Tibial nerve (tissue), 4 donors: ENCODE data around the gene CCDC82. TPM values are rescaled to one million over a fixed set of nuclear protein-coding genes. Genes with fewer than 3 reads are reported as not detected.

Source experiments
- DNase-seq, 2 donors: peaks; one replicate each; pipeline ENCODE4 v3.0.0-alpha.2; 2019; ENCODE audit warnings: low spot score in 2 of 2
- H3K27ac ChIP-seq, 4 donors: fragments of 200-600 bp; sonication (generic) in 3 of 4; one replicate each; pipeline ENCODE4 v1.5.1; 2017 to 2019; ENCODE audit warnings: mild to moderate bottlenecking in 1 of 4
- H3K27me3 ChIP-seq, 2 donors: fragments of 200-600 bp; sonication (generic) in 1 of 2; one replicate each; pipeline versions ENCODE4 v1.5.1 to v1.6.0; 2017 to 2019
- H3K36me3 ChIP-seq, 3 donors: fragments of 200-600 bp; sonication (generic); one replicate each; pipeline ENCODE4 v1.5.1; 2018 to 2019
- H3K4me1 ChIP-seq, 4 donors: fragments of 200-600 bp; sonication (generic) in 3 of 4; one replicate each; pipeline ENCODE4 v1.5.1; 2017 to 2019
- H3K4me3 ChIP-seq, 4 donors: fragments of 200-600 bp; sonication (generic) in 3 of 4; one replicate each; pipeline ENCODE4 v1.5.1; 2017 to 2019; ENCODE audit warnings: mild to moderate bottlenecking in 1 of 4, moderate library complexity in 1 of 4
- H3K9me3 ChIP-seq, 4 donors: fragments of 200-600 bp; sonication (generic) in 3 of 4; one replicate each; pipeline ENCODE4 v1.5.1; 2017 to 2019
- CTCF ChIP-seq, 5 experiments: fragments of 200-600 bp in 3 of 5; fragments of 450-650 bp in 2 of 5; sonication (generic) in 3 of 5; IDR thresholded peaks; one replicate each; pipeline ENCODE4 v1.5.1; 2016 to 2019; ENCODE audit warnings: antibody characterized with exemption in 5 of 5, mild to moderate bottlenecking in 3 of 5, moderate library complexity in 2 of 5
- EP300 ChIP-seq, 2 donors: sonication (generic); formaldehyde crosslinking; IDR thresholded peaks; one replicate each; pipeline ENCODE4 v1.6.1; 2017; ENCODE audit warnings: antibody characterized with exemption in 2 of 2, mild to moderate bottlenecking in 1 of 2
- POLR2A ChIP-seq, 2 donors: fragments of 450-650 bp; IDR thresholded peaks; one replicate each; pipeline ENCODE4 v1.6.1; 2017; ENCODE audit warnings: antibody characterized with exemption in 2 of 2, mild to moderate bottlenecking in 2 of 2, moderate library complexity in 2 of 2
- WGBS, 2 donors: methylation state at CpG; one replicate each; pipeline ENCODE4 v1.1.5; 2018; 5-methylcytosine and 5-hydroxymethylcytosine counted together
- total RNA-seq, 4 donors: library from RNA; depleted of rRNA; stranded (reverse); fragments of >200 nt; gene quantifications; one replicate each; pipeline ENCODE4 v1.1.0, GENCODE V29; 2016

Gene CCDC82
- total RNA-seq, 4 donors from 2014 or later: 41.9 to 73.4 (median 49.5) TPM

DNA sequence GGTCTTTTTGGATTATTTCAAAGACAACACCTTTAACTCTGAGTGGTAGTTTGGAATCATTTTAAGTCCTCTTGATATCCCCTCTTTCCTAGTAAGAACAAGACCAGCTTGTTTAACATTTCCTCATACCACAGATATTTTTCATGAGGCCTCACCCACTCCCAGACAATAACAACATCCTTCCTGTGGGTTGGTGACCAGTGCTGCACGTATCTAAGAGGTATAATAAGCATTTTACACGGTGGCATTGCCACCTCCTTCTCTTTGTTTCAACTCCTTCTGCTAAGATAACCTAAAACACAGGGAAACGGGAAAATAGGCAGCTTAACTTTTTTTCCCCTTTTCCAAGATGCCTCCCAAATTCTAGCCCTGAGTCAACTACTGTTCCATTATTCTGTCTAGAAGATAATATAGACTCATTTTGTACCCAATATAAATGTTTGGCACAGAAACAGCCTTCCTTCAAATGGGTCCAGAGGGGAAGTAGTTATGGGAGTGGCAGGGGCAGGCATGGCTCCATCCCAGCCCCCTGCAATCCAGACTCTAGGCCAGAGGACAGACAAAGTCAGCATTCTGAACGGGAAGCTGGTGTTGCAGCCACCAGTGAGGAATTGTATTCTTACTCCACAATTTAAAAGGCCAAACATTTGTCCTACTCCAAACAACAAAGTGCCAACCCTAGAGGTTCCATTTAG, 75.2 kb downstream of the CCDC82 start:
- Histone ChIP-seq H3K27me3 (no peaks in the 10 kb centered on the region), H3K36me3 (no peaks in the 10 kb centered on the region), H3K27ac (peak overlapping the region; percentile 50 to 81 (median 70)), H3K4me1 (peaks cover 0 to 100% (median 45%) of the 10 kb centered on the region in 4 donors), H3K4me3 (no peak overlapping the region), H3K9me3 (no peaks in the 10 kb centered on the region)
- TF ChIP-seq EP300 (IDR thresholded peaks at IDR 0.05): peak in 1 of 2 donors; percentile 55
- TF ChIP-seq POLR2A (IDR thresholded peaks at IDR 0.05): no peak
- no peak for DNase-seq
- WGBS, 2 donors: 10% methylated on average over 4 of the region's 4 CpGs

- no peak for DNase-seq
- H3K4me3 ChIP-seq: no peak overlapping the region
- H3K4me1 ChIP-seq: peaks cover 0 to 100% (median 50%) of the 10 kb centered on the region in 4 donors
- no peaks in the 10 kb centered on the region for H3K36me3 ChIP-seq
- no peak for TF ChIP-seq CTCF (IDR thresholded peaks at IDR 0.05)
- TF ChIP-seq EP300 (IDR thresholded peaks at IDR 0.05): no peak
- no peak for TF ChIP-seq POLR2A (IDR thresholded peaks at IDR 0.05)
- H3K9me3 ChIP-seq: no peaks in the 10 kb centered on the region
- no peaks in the 10 kb centered on the region for H3K27me3 ChIP-seq
- WGBS, 2 donors: 82 to 83% methylated on average over 6 of the region's 6 CpGs
- H3K27ac ChIP-seq: peak overlapping the region in 3 of 4 donors; percentile 7 to 81 (median 78)
Measured at GRCh38 chr11:96313163-96313562, 76.5 kb downstream of the CCDC82 start.

DNA sequence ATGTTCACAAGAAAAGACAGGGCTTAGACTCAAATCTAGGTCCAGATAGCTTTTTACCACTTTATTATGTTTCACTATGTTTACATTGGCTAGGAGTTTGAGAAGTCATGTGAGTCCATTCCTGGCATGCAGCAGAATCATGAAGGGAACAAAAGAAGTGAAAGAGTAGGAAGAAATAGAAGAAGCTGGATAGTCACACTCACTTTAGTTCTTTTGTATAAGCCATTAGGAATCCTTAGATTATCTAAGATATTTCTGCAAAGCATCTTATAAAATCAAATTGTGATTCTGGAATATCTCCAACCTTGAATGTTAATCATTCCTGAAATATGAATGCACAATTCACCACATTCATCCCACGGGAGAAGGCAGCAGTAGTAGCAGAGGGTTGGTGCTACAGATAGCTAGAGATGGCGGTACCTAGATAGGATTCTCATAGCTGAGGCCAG, 78.6 kb downstream of the CCDC82 start:
- Histone ChIP-seq H3K27me3 (no peaks in the 10 kb centered on the region), H3K9me3 (no peaks in the 10 kb centered on the region), H3K4me1 (peaks cover 0 to 99% (median 63%) of the 10 kb centered on the region in 4 donors), H3K36me3 (no peaks in the 10 kb centered on the region), H3K4me3 (no peak overlapping the region), H3K27ac (peak overlapping the region in 3 of 4 donors; percentile 37 to 78 (median 66))
- no peak for DNase-seq
- WGBS, 2 donors: 22 to 26% methylated on average over 2 of the region's 2 CpGs
- no peak for TF ChIP-seq POLR2A (IDR thresholded peaks at IDR 0.05)
- no peak for TF ChIP-seq CTCF (IDR thresholded peaks at IDR 0.05)
- TF ChIP-seq EP300 (IDR thresholded peaks at IDR 0.05): peak in 1 of 2 donors; percentile 57

DNA sequence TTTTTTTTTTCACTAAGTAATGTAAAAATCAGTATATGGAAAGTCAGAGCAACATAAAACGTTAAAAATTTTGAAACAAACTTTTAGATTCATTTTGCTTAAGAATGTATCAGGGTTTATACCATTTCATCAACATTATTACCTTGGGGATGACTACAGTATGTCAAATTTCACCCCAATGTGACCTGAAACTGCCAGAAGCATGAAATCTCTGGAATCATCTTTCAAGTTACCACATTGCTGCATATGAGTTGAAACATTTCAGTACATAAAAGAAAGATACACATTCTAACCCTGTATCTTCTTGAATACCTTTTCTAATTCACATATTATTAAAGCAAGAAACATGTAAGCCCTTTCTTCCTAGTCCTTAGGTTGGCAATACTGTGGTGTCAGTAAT, 79.5 kb downstream of the CCDC82 start:
- H3K4me1 ChIP-seq: peaks cover 0 to 99% (median 62%) of the 10 kb centered on the region in 4 donors
- peak overlapping the region in 2 of 4 donors; percentile 66 to 78 for H3K27ac ChIP-seq
- TF ChIP-seq CTCF (IDR thresholded peaks at IDR 0.05) (no peak), EP300 (IDR thresholded peaks at IDR 0.05) (no peak), POLR2A (IDR thresholded peaks at IDR 0.05) (no peak)
- no peak for DNase-seq
- no peak overlapping the region for H3K4me3 ChIP-seq
- H3K9me3 ChIP-seq: no peaks in the 10 kb centered on the region
- H3K27me3 ChIP-seq: no peaks in the 10 kb centered on the region
- WGBS, 2 donors: 52 to 62% methylated on average over 1 of the region's 1 CpG
- no peaks in the 10 kb centered on the region for H3K36me3 ChIP-seq

DNA sequence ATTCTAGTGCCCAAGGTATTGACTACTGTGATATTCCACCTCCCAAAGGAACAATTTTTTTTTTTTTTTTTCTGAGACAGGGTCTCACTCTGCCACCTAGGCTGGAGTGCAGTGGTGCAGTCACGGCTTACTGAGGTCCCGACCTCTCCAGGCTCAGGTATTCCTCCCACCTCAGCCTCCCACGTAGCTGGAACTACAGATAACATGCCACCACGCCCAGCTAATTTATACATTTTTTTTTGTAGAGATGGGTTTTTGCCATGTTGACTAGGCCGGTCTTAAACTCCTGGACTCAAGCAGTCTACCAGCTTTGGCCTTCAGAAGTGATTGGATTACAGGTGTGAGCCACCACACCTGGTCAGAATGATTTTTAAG, 80.1 kb downstream of the CCDC82 start:
- WGBS, 2 donors: 95 to 100% methylated on average over 5 of the region's 5 CpGs
- peak overlapping the region in 2 of 4 donors; percentile 66 to 92 for H3K27ac ChIP-seq
- H3K9me3 ChIP-seq: no peaks in the 10 kb centered on the region
- H3K36me3 ChIP-seq: no peaks in the 10 kb centered on the region
- DNase-seq: no peak
- TF ChIP-seq POLR2A (IDR thresholded peaks at IDR 0.05) (no peak), CTCF (IDR thresholded peaks at IDR 0.05) (no peak), EP300 (IDR thresholded peaks at IDR 0.05) (no peak)
- H3K27me3 ChIP-seq: no peaks in the 10 kb centered on the region
- H3K4me1 ChIP-seq: peaks cover 0 to 98% (median 59%) of the 10 kb centered on the region in 4 donors
- no peak overlapping the region for H3K4me3 ChIP-seq
